Ecto neural progenitor cell (in vitro differentiated cells): ENCODE results near the gene PLN.
A peak's percentile ranks its signal among the peaks of the same experiment; 100 is the strongest.

ENCODE experiments used
- DNase-seq: peaks from one replicate; pipeline ENCODE4 v3.0.0-alpha.2; 2018; ENCODE audit warnings: low spot score

The PLN gene

GRCh38 chr6:118580585-118581419, 32.7 kb downstream of the PLN start:
- DNase-seq: peak; percentile 57

GRCh38 chr6:118581489-118581959, 33.4 kb downstream of the PLN start:
- no peak for DNase-seq

DNA sequence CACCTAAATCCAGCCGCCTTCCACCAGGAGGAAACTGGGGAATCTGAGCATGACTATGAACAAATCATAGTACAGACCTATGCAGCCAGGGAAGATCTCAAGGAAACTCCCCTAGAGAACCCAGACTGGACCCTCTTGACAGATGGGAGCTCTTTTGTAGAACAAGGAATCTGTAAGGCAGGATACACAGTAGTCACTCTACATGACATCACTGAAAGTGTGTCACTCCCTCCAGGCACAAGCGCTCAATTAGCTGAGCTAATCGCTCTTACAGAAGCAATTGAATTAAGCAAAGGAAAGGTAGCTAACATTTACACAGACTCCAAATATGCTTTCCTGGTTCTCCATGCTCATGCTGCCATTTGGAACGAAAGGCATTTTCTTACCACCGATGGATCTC, 36.8 kb downstream of the PLN start:
- no peak for DNase-seq

GRCh38 chr6:118586746-118587485, 38.8 kb downstream of the PLN start:
- no peak for DNase-seq

GRCh38 chr6:118588626-118589025, 40.5 kb downstream of the PLN start:
- no peak for DNase-seq

- no peak for DNase-seq
Observed at GRCh38 chr6:118589186-118589585, 41.1 kb downstream of the PLN start.

GRCh38 chr6:118589649-118590365, 41.7 kb downstream of the PLN start:
- no peak for DNase-seq

DNA sequence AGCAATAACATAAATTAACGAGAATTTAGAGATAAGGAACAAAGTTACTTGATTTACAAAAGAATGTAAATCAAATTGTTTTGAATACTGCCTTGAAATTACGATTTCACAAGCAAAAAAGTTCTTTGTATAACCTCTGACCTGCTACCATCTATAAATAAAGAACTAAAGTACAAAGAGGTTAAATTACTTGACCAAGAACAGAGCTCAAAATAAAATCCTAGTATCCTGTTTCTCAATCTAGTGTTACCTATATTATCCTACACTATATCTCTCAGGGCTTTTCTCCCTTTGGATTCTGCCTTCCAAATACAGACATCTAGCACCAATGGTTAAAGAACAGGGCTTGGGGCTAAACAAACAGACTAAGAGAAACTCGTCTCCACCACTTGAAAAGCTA, 43.8 kb downstream of the PLN start:
- no peak for DNase-seq

DNA sequence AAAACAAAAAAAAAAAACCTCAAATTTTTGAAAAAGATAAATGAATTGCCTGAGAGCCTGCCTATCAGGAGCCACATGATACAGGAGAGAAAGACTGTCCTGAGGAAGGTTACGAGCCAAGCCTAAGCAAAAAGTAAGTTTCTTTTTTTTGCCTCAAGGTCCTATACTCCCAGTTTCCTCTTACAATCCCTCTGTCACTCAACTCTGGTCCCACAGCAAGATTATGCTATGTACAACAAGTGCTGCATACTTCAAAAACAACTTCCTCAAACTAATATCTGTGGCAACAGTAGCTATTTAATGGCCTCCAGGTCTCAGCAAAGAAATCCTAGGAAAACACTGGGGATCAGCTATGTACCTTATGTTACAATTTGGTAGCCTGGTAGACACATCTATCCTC, 46.8 kb downstream of the PLN start:
- DNase-seq: no peak

GRCh38 chr6:118596774-118597320, 48.8 kb downstream of the PLN start:
- no peak for DNase-seq

DNA sequence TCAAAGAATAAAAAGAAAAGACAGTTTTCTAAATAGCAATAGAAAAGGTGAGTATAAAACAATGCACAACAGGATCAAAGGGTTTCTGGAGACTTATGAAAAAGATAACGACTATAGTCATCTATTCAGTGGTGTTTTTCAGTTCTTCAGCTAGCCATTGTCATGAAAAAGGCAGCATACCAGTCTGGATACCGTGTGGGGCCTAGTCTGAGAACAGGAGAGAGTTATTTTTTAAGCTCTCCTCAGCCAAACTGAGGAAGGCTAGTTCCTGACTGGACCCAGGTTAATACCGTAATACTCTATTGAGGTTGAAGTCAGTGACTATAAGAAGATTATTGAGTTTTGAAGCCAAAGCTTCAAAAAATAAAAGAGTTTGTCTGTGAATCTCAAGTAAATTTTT, 49.5 kb downstream of the PLN start:
- no peak for DNase-seq

- DNase-seq: no peak
Observed at GRCh38 chr6:118598324-118598723, 50.2 kb downstream of the PLN start.

GRCh38 chr6:118602300-118602699, 54.2 kb downstream of the PLN start:
- DNase-seq: no peak

DNA sequence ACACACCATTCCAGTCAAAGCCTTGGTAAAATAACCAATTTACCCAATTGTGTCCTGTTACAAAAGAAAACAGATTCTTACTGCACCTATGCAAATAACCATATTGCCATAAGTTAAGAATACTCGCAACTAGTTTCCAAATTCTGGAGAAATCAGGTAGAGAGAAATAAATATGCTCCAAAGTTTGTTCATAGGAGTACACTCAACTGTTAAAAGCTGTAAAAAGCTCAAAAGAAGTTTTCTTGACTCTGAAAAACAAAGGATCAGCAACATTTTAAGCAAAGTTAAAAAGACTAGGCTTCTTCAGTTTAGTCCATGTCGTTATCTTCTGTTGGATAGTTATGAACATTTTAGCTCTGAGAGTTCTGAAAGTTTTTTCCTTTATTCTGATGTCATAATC, 55.3 kb downstream of the PLN start:
- DNase-seq: no peak

GRCh38 chr6:118606268-118606667, 58.2 kb downstream of the PLN start:
- no peak for DNase-seq

GRCh38 chr6:118606858-118607257, 58.8 kb downstream of the PLN start:
- no peak for DNase-seq
